GM18873 (cell line): ENCODE measurements around the gene PTBP2.
"Not testable (repeated sequence)": the region's sequence is repeated elsewhere in the genome, so short reads cannot be mapped to it uniquely, and the experiment has no call there.

ENCODE experiments used
- ATAC-seq: cut with Tn5 transposase; IDR thresholded peaks from one replicate; pipeline ENCODE4 v1.9.1; 2021; ENCODE audit warnings: mild to moderate bottlenecking, moderate library complexity, moderate number of reproducible peaks; ENCODE audit not compliant: unreplicated experiment, low FRiP score

The PTBP2 gene

GRCh38 chr1:96730574-96731298 is 9.2 kb downstream of the PTBP2 start:
- no peak for ATAC-seq

DNA sequence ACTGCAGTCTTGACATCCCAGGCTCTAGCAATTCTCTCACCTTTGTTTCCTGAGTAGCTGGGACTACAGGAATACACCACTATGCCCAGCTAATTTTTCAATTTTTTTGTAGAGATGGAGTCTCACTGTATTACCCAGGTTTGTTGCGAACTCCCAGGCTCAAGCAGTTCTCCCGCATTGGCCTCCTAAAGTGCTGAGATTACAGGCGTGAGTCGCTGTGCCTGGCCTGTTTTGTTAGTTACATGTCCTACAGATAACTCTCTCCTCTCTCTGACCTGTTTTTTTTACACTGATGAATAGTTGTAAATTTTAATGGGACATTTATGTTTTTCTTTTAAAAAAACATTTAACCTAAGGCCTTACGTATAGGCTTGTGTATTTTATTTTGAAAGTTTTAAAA is 19.8 kb downstream of the PTBP2 start:
- ATAC-seq, result no peak

- no peak for ATAC-seq
These were observed 25.1 kb downstream of the PTBP2 start for GRCh38 chr1:96746440-96747420.

- no peak for ATAC-seq
These were observed 26.0 kb downstream of the PTBP2 start for GRCh38 chr1:96747565-96747964.

DNA sequence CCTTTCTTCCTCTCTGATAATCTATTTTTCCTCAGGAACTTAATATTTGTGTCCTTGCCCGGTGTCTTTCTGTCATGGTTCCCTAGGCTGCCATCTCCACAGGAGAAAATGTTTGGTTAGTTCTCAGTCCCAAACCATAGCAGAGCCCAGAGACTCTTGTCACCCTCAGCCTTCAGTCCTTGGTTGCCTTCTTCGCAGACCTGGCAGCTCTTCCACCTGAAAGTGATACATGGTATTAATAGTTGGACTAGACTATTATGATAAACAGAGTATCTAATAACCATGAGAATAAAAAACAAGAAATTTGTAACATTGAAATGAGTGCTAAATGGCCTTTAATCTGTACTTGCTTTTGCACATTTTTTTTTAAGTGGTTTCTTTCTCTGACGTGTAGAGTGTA is 26.5 kb downstream of the PTBP2 start:
- ATAC-seq, result no peak

DNA sequence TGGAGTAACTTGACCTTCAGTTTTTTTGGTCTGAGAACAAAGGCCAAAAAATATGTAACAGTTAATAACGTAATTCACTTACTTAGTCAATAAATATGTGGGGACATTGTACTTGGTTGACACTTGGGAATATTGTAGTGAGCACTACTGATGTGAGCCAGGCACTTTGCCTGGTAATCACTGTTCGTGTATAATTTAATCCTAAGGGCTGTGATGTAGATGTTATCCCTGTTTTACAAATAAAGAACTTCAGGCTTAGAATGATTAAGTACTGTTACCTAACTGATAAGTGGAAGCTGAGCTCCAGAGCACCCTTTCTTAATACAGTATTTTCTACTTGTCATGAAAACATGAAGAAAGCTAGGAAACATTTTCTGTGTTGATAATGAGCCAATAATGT is 28.0 kb downstream of the PTBP2 start:
- ATAC-seq, result no peak

DNA sequence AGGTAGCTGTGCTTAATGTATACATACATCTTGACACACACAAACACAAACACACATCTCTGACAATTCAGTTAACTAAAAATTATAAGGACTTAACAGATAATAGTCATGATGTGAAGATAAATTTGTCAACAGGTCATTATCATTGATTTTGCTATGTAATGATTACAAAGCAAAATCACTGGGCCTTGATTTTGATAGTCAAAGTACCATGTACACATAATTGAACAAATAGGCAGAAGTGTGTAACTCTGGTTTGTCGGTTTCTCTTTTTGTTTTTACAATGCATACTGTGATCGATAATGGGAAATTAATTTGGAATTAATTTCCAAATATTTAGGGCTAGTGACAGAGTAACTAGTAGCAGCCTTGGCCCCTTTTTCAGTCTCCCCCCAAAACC is 30.8 kb downstream of the PTBP2 start:
- no peak for ATAC-seq

- no peak for ATAC-seq
These were observed 35.2 kb downstream of the PTBP2 start for GRCh38 chr1:96756789-96757188.

DNA sequence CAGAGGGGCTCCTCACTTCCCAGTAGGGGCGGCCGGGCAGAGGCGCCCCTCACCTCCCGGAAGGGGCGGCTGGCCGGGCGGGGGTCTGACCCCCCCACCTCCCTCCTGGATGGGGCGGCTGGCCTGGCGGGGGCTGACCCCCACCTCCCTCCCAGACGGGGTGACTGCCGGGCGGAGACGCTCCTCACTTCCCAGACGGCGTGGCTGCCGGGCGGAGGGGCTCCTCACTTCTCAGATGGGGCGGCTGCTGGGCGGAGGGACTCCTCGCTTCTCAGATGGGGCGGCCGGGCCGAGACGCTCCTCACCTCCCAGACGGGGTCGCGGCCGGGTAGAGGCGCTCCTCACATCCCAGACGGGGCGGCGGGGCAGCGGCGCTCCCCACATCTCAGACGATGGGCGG is 41.0 kb downstream of the PTBP2 start:
- ATAC-seq, result not testable (repeated sequence)

DNA sequence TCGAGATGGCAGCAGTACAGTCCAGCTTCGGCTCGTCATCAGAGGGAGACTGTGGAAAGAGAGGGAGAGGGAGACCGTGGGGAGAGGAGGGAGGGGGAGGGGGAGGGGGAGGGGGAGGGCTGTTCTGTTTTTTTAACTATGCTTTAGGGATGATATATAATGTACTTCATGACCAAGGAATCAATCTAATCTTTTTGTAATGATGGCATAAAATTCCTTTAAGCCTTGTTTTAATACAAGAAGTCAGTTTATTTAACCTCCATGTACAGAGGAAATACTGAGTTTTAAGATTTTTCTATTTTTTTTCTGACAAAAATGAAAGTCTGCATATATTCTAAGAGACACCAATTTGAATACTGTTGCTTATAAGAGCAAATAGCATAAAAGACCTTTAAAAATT is 41.9 kb downstream of the PTBP2 start:
- no peak for ATAC-seq

GRCh38 chr1:96764469-96764868 is 42.9 kb downstream of the PTBP2 start:
- no peak for ATAC-seq

DNA sequence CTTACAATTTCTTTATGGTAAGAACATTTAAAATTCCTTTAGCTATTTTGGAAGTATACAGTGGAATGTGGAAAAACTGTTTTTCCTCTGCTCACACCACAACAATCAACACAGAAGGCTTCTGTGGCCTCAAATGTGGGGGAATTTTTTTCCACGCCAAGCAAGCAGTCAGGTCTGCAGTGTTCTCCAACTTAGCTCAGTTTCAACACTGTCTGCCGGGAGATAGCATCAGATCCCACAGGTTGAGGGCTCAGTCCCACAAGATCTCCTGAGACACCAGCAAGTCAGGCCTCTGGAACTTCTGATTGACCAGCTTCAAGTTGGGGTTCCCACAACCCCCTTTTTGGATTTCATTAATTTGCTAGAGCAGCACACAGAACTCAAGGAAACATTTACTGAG is 50.3 kb downstream of the PTBP2 start:
- ATAC-seq, result no peak

GRCh38 chr1:96772349-96772748 is 50.8 kb downstream of the PTBP2 start:
- ATAC-seq, result no peak

GRCh38 chr1:96772972-96773371 is 51.4 kb downstream of the PTBP2 start:
- ATAC-seq, result no peak

- no peak for ATAC-seq
These were observed 60.6 kb downstream of the PTBP2 start for GRCh38 chr1:96782206-96782605.

- ATAC-seq, result no peak
These were observed 61.3 kb downstream of the PTBP2 start for GRCh38 chr1:96782856-96783255.

- no peak for ATAC-seq
These were observed 69.0 kb downstream of the PTBP2 start for GRCh38 chr1:96790599-96790998.

DNA sequence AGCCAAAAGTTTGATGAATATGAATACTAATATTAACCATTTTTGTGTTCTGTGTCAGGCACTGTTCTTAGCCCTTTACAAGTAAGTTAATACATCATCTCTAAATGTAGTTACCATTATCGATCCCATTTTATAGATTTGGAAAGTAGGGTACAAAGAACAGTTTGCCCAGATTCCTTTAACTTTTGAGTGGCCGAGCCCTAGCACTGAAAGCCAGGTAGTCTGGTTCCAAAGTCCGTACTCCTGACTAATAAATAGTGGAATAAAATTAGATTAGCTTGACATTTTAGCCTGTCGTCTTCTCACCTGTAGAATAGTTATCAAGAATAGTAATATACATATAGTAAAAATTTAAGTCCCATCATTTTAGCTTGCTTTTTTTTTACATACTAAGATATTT is 70.6 kb downstream of the PTBP2 start:
- ATAC-seq, result no peak

DNA sequence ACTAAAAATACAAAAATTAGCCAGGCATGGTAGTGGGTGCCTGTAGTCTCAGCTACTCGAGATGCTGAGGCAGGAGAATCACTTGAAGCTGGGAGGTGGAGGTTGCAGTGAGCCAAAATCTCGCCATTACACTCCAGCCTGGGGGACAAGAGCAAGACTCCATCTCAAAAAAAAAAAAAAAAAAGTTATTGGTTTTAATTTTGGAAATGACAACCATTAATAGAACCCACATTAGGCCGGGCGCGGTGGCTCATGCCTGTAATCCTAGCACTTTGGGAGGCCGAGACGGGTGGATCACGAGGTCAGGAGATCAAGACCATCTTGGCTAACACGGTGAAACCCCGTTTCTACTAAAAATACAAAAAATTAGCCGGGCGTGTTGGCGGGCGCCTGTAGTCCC is 80.1 kb downstream of the PTBP2 start:
- not testable (repeated sequence) for ATAC-seq

DNA sequence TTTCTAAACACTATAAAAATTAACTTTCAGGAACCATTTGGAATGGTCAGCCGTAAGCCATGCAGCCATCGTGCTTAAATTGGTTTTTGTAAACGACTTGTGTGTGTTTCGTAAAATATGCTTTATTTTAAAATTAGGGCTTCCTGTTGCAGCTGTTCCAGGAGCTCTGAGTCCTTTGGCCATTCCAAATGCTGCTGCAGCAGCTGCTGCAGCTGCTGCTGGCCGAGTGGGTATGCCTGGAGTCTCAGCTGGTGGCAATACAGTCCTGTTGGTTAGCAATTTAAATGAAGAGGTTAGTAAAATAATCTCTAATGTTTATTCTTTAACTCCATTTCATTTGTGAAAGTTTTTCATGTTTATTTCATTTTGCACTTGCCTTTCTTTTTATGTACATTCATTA is 83.1 kb downstream of the PTBP2 start:
- no peak for ATAC-seq

DNA sequence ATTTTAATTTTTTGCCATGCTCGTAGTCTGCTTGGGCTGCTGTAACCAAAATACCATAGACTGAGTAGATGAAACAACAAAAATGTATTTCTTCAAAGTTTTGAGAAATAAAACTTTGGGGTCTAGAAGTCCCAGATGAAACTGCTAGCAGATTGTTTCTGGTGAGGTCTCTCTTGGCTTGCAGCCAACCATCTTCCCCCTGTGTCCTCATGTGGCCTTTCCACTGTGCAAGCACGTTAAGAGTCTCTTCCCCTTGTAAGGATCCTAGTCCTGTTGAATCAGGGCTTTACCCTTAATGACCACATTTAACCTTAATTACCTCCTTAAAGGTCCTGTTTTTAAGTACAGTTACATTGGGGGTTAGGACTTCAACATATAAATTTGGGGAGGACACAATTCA is 86.6 kb downstream of the PTBP2 start:
- no peak for ATAC-seq

- no peak for ATAC-seq
These were observed 94.3 kb downstream of the PTBP2 start for GRCh38 chr1:96815914-96816313.
